ENCODE measurements around the gene LMX1A.

LMX1A gene

GRCh38 chr1:165161130-165161529 is 195.4 kb downstream of the LMX1A start:
- DNase-seq: no peak
- intact Hi-C loops (cut with DNase I; ENCODE audit: low total_unique reads): no loop called here
- H3K4me1 ChIP-seq: peaks cover 0 to 9% (median 0%) of the 10 kb centered on the region in 4 donors
- no peaks in the 10 kb centered on the region for H3K9me3 ChIP-seq
- no peak overlapping the region for H3K4me3 ChIP-seq
- TF ChIP-seq CTCF (IDR thresholded peaks at IDR 0.05): no peak
- no peak overlapping the region for H3K27ac ChIP-seq
- no peaks in the 10 kb centered on the region for H3K36me3 ChIP-seq
- H3K27me3 ChIP-seq: peaks cover 0 to 5% of the 10 kb centered on the region in 2 donors

DNA sequence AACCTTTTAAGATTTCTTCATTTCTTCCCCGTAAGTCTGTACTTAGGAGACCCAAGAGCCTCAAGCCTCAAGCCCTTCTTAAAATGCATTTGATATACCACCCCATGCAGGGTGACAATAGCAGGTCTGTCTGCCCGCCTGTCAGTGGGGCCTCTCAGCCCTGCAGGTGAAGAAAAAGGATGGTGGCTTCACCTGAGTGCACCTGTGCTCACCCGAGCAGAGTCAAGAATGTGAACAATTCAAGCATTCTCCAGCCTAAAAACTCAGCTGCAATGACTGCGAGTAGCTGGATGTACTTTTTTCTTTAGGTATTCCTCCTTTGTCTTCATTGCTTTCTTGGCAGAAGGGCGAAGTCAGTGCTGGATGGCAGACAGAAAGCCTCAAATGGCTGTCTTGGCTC is 203.3 kb downstream of the LMX1A start:
- Histone ChIP-seq H3K27ac (no peak overlapping the region), H3K4me3 (no peak overlapping the region), H3K36me3 (no peaks in the 10 kb centered on the region), H3K9me3 (no peaks in the 10 kb centered on the region), H3K27me3 (peaks cover 0 to 2% of the 10 kb centered on the region in 2 donors), H3K4me1 (no peaks in the 10 kb centered on the region)
- no peak for DNase-seq
- intact Hi-C loops (cut with DNase I; ENCODE audit: low total_unique reads): no loop called here
- TF ChIP-seq CTCF (IDR thresholded peaks at IDR 0.05): no peak

DNA sequence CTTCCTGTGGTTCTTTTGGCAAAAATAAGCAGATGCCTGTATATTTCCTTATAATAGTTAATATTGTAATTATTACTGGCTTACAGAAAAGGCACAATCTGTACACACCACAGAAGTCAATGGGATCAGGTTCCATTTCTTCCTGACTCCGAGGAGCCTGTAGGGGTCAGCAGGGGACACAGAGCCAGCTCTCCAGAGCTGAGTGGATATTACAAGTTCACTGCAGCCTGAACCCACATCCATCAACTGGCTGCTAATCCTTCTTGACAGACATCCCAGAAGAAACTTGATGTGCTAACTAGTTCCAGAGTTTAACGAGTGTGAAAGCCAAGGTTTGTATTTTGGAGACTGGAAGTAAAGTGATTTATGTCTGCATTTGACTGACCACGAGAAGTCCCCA is 203.8 kb downstream of the LMX1A start:
- intact Hi-C loops (cut with DNase I; ENCODE audit: low total_unique reads): no loop called here
- no peaks in the 10 kb centered on the region for H3K36me3 ChIP-seq

GRCh38 chr1:165152109-165152508 is 204.4 kb downstream of the LMX1A start:
- H3K4me3 ChIP-seq: no peak overlapping the region
- H3K27me3 ChIP-seq: peaks cover 0 to 2% of the 10 kb centered on the region in 2 donors
- no peaks in the 10 kb centered on the region for H3K36me3 ChIP-seq
- H3K9me3 ChIP-seq: no peaks in the 10 kb centered on the region
- TF ChIP-seq CTCF (IDR thresholded peaks at IDR 0.05): no peak
- no peaks in the 10 kb centered on the region for H3K4me1 ChIP-seq
- intact Hi-C loops (cut with DNase I; ENCODE audit: low total_unique reads): no loop called here
- no peak overlapping the region for H3K27ac ChIP-seq
- no peak for DNase-seq

More for the DNA sequence above, 203.8 kb downstream of the LMX1A start:
- no peak for TF ChIP-seq CTCF (IDR thresholded peaks at IDR 0.05)
- Histone ChIP-seq H3K27ac (no peak overlapping the region), H3K27me3 (peaks cover 0 to 2% of the 10 kb centered on the region in 2 donors), H3K4me1 (no peaks in the 10 kb centered on the region), H3K9me3 (no peaks in the 10 kb centered on the region), H3K4me3 (no peak overlapping the region)
- no peak for DNase-seq
